ENCODE data around the gene TMTC3. TPM values are rescaled to one million over a fixed set of nuclear protein-coding genes. Genes with fewer than 3 reads are reported as not detected.

The TMTC3 gene
- total and polyA plus RNA-seq, 2 of the 8 experiments (the other 6 are each of a cell fraction or from before 2014, with no cell fraction given), result 7.0 to 45.1 TPM

- Histone ChIP-seq H3K23me2 (ENCODE audit: low read depth, low read length) (no peaks in the 10 kb centered on the region), H3K14ac (ENCODE audit: insufficient read length) (no peak overlapping the region), H3K9me3 (ENCODE audit: insufficient read depth in 2 of 2, low read depth in 1 of 2, low read length in 1 of 2) (no peaks in the 10 kb centered on the region), H3K79me2 (ENCODE audit: control insufficient read depth in 1 of 2, insufficient read depth in 2 of 2, low read length in 2 of 2) (no peaks in the 10 kb centered on the region), H3K23ac (ENCODE audit: insufficient read length) (no peak overlapping the region), H3K27me3 (replicated peaks in 1 of 4; ENCODE audit: control insufficient read depth in 3 of 4, extremely low read depth in 1 of 4, insufficient read depth in 3 of 4, low read length in 3 of 4) (no peaks in the 10 kb centered on the region), H4K5ac (ENCODE audit: insufficient read length, low read depth, low read length) (no peak overlapping the region), H3K4me1 (replicated peaks in 1 of 4; ENCODE audit: control insufficient read depth in 3 of 4, insufficient read depth in 4 of 4, low read length in 3 of 4) (no peaks in the 10 kb centered on the region), H4K20me1 (replicated peaks in 1 of 2; ENCODE audit: control insufficient read depth in 1 of 2, insufficient read depth in 2 of 2, low read length in 2 of 2) (no peaks in the 10 kb centered on the region), H2BK20ac (ENCODE audit: low read length) (no peak overlapping the region), H2BK12ac (ENCODE audit: low read depth, low read length) (no peak overlapping the region), H4K91ac (replicated peaks; ENCODE audit: insufficient read length, low read length) (no peak overlapping the region), H2BK15ac (ENCODE audit: low read length) (no peak overlapping the region), H2BK120ac (replicated peaks; ENCODE audit: low read depth, low read length) (no peak overlapping the region), H3K9ac (replicated peaks in 1 of 4; ENCODE audit: extremely low read depth in 1 of 4, low read depth in 3 of 4, low read length in 3 of 4) (no peak overlapping the region), H2BK5ac (ENCODE audit: low read depth, low read length) (no peak overlapping the region), H3K4ac (replicated peaks; ENCODE audit: insufficient read length, low read depth, low read length) (no peak overlapping the region), H3K79me1 (ENCODE audit: low read depth, low read length) (no peaks in the 10 kb centered on the region), H2AK5ac (ENCODE audit: low read depth, low read length) (no peak overlapping the region), H3K4me2 (ENCODE audit: insufficient read depth in 1 of 2, low read depth in 2 of 2, low read length in 2 of 2) (no peak overlapping the region), H3K18ac (ENCODE audit: extremely low read depth, low read length) (no peak overlapping the region), H3K27ac (ENCODE audit: low read depth, low read length) (no peak overlapping the region), H2AFZ (ENCODE audit: low read length) (no peak overlapping the region), H4K8ac (ENCODE audit: extremely low read depth, insufficient read depth, low read length) (no peak overlapping the region), H3K4me3 (ENCODE audit: extremely low read depth in 1 of 4, insufficient read depth in 2 of 4, low read depth in 3 of 4, low read length in 4 of 4) (no peak overlapping the region), H3K36me3 (ENCODE audit: control insufficient read depth in 2 of 4, insufficient read depth in 4 of 4, low read length in 3 of 4) (no peaks in the 10 kb centered on the region; a peak in 1 of 8 replicates), H3K56ac (replicated peaks; ENCODE audit: insufficient read length, low read depth, low read length) (no peak overlapping the region)
- CTCF ChIA-PET (ENCODE audit: partially characterized antibody), result interaction anchor here (1.0 to 1.2 kb wide), 2 partner anchors 282 to 882 kb away, joined by 3 to 5 read pairs; no protein-coding TSS in a partner anchor
- FAIRE-seq (no peak), DNase-seq (ENCODE audit: low read depth in 1 of 2, low spot score in 2 of 2) (no peak)
- 92% methylated on average over 1 of the region's 1 CpG; no CpG with 5 or more reads in 1 of the 2 experiments for WGBS, 2 experiments (ENCODE audit: extremely low coverage in 1 of 2, insufficient coverage in 1 of 2, insufficient read length in 1 of 2, insufficient replicate concordance in 2 of 2, low coverage in 1 of 2, low lambda C conversion rate in 2 of 2, missing lambda C conversion rate in 1 of 2)
- POLR2A ChIA-PET (ENCODE audit: partially characterized antibody), result no interaction called here
- no peak for TF ChIP-seq SP2 (IDR thresholded peaks at IDR 0.05; ENCODE audit: low read length)
- TF ChIP-seq BCL11A (IDR thresholded peaks at IDR 0.05; ENCODE audit: low read depth in 2 of 2, low read length in 2 of 2), result no peak
These were observed 30.9 kb upstream of the TMTC3 start for GRCh38 chr12:88111074-88111652.

Measured in H1 (cell line).